ENCODE data around the gene PTPA.
"Not testable (repeated sequence)": the region's sequence is repeated elsewhere in the genome, so short reads cannot be mapped to it uniquely, and the experiment has no call there.

The PTPA gene

DNA sequence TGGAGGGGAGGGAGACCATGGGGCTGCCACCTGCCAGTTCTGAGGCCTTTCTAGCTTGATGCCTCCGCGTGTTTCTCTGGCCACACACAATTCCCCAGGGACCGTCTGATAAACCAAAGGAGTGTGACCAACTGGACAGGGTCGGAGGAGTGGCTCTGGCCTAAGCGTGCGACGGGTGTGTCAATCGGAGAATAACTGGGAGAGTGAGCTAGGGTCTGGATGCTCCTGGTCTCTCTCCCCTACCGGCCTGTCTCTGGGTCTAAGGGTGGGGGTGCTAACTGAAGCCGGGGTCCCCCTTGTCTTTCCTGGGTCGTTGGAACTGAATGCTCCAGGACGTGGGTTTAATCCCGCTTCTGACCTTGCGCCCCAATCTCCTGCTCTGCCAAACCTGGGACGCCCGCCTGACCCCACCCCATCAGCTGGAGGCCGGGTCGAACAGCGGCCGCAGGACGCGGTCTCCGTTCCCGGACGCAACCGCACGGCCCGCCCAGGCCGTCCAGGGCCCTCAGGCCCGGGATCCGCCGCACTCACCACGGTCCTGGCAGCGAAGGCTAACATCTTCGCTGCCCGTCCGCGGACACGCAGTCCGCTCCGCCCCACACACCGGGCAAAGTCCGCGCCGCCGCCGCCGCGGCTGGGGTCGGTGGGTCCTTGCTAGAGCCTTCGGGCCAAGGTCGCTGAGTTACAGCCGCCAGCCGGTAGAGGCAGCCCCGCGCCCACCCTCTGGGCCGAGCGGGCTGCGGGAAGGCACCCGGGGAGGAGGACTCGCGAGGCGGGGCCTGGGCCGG lies 1.1 kb upstream of the PTPA start:
- DNase-seq, result peak in 1 of 2 donors; percentile 7

DNA sequence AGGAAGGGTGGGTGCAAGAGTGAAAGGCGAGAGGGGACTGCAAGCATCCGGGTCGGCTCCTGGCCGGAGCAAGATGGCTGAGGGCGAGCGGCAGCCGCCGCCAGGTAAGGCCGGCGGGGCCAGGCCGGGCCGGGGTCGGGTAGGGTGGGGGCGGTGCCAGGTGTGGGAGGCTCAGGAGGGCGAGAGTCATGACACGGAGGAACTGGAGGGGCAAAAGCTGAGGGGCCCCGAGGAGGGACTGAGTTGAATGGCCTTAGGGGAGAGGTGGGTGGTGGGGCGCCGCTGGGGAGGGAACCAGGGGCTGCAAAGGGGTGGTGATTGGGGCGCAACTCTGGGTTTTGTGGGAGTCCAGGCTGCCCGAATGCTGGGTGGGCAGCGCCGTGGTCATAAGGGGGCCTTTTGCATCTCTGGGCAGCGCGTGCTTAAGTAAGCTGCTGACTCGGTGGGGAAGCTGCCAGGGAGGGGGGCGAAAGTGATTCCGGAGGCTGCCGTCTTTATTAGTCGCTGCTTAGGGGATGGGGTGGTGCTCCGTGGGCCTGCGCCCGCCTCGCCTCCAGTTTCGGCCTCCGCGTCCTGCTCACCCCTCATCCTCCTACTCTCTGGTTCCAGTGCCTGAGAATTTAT lies 425 bp downstream of the PTPA start:
- DNase-seq, result peak in 1 of 2 donors; percentile 23

DNA sequence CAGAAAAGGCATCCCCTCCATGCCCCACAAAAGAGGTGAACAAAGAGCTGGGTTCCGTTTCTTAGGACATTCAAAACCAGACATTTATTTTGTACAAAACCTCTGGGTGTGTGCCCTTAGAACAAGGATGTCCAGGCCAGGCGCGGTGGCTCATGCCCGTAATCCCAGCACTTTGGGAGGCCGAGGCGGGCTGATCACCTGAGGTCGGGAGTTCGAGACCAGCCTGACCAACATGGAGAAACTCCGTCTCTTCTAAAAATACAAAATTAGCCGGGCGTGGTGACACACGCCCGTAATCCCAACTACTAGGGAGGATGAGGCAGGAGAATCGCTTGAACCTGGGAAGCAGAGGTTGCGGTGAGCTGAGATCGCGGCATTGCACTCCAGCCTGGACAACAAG lies 1.3 kb downstream of the PTPA start:
- not testable (repeated sequence) for DNase-seq

DNA sequence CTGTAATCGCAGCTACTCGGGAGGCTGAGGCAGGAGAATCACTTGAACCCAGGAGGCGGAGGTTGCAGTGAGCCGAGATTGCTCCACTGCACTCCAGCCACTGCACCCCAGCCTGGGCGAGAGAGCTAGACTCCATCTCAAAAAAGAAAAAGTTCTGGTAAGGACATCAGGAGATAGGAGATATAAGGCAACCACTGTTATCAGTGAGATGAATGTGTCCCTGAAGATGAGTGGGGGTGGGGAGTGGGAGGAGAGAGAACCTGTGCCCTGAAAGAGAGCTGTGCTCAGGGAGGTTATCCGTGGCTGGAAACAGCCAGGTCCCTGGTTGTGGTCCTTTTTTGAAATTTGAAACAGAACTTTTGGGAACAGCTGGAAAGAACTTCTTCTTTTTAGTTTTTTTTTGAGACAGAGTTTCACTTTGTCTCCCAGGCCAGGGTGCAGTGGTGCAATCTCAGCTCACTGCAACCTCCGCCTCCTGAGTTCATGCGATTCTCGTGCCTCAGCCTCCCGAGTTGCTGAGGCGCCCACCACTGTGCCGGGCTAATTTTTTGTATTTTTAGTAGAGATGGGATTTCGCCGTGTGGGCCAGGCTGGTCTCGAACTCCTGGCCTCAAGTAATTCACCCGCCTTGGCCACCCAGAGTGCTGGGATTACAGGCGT lies 2.6 kb downstream of the PTPA start:
- DNase-seq, result no peak

DNA sequence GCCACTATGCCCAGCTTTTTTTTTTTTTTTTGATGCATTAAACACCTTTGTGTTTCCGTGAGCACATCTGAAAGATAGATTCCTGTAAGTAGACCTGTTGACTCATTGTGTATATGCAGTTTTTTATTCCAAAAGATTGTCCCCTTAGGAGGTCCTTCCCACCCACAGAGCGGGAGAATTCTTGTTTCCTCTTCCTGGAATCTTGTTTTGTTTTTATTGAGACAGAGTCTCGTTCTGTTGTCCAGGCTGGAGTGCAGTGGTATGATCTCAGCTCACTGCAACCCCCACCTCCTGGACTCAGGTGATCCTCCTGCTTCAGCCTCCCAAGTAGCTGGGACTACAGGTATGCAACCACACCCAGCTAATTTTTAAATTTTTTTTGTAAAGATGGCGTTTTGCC lies 7.6 kb downstream of the PTPA start:
- no peak for DNase-seq

DNA sequence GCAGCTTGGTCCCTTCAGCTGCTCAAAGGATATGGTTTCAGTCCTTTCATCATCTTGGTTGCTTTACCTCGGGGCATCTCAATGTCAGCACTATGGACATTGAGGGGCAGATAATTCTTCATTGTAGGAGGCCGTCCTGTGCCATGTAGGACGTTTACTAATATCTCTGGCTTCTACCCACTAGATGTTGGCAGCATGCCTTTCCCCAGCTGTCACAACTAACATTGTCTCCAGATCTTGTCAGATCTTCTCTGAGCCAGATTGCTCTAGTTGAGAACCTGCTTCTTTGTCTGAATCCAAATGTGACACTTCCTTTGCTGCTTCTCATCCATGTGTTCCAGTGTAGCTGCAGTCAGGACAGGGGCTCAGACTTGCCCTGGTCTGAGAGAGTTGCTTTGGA lies 10.3 kb downstream of the PTPA start:
- DNase-seq, result no peak

DNA sequence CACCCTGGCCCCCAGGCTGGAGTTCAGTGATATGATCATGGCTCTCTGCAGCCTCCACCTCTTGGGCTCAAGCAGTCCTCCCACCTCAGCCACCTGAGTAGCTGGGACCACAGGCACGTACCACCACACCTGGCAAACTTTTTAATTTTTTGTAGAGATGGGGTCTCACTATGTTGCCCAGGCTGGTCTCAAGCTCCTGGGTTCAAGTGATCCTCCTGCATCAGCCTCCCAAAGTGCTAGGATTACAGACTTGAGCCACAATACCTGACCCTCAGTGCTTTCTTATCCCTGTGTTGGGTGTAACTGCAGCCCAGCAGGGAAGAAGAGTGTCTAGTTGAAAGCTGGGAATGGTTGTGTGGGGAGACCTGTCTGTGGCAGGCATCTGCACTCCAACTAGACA lies 10.9 kb downstream of the PTPA start:
- DNase-seq, result no peak

DNA sequence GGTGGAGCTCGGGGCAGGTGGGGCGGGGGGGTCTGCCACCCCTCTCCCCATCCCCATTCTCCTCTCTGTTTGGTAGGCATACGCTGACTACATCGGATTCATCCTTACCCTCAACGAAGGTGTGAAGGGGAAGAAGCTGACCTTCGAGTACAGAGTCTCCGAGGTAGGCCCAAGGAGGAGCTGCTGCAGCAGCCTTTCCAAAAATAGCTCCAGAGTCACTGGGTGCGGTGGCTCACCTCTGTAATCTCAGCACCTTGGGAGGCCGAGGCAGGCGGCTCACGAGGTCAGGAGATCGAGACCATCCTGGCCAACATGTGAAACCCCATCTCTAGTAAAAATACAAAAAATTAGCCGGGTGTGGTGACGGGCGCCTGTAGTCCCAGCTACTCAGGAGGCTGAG lies 11.8 kb downstream of the PTPA start:
- not testable (repeated sequence) for DNase-seq

DNA sequence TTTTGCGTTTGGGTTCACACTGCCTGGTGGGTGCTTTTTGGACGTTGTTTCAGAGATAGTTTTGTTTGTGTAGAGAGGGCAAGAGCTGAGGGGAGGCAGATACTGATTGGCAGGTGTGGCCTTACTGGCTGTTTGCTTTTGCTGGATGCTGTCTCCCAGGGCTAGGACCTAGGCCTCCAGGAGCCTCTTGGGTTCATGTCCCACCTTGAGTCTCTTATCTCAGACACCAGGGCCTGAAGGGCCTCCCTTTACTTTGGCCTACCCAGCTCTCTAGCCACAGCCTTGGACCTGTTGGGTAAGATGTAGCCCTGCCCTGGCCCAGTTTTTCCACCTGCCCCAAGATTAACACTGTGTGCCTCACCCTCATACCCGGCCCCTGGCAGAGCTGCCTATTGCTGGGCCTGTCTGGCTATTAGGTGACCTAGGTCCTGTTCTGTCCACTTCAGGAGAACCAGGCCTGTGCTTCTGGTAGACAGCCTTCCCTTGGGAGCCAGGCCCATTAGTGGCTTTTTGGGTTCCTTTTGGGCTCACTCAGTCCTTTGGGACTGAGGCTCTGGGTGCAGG lies 13.4 kb downstream of the PTPA start:
- DNase-seq, result no peak

DNA sequence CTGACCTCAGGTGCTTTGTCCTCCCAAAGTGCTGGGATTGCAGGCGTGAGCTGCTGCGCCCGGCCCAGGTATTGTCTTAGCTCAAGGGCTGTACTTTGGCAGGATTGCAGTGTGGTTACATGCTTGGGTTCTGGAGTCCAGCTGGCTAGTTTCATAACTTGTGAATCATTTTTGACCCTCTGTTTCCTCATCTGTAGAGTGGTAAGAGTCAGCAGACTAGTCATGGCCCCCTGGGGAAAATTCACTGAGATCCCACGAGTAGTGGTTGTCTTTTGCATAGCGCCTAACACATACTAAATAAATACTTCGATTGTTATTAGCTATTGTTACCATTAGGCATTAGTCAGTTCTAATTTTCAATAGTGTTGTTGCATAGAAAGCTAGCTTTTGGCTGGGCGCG lies 14.3 kb downstream of the PTPA start:
- DNase-seq, result no peak

DNA sequence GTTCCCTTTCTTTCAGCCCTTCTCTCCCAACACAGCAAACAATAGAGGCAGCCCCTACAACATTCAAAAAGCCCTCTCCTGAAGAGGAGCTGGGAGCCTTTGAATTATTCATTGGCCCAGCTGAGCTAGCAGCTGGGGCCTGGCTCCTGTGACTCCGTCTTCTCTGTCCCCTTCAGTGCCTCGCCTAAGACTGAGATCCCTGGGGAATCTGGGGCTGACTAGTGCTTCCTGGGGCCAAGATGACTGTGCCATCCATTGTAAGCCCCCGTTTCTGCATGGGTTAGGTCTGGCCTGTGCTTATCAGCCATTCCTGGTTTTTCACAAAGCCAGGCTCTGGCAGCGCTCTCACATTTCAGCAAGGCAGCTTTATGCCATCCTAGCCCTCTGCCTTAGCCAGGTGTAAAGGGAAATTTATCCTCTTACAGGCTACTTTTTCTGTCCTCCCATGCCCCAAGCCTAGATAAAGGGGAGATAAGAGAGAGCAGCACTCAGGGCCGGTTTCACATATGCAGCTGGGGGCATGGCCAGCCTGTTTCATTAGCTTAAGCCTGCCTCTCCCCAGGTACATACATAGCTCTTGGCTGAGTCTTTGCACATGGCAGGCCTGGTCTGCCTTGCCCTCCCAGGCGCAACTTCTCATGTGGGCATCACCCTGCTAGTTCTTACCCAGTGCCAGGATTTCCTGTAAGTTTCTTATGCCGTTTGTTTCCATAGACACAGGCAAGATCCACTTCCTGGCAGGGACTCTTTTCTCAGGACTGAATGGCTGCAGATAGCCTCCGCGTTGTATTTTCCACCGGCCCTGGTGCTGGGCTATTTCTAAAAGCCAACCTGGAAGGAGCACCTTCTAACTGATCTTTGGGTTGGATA lies 15.8 kb downstream of the PTPA start:
- no peak for DNase-seq

DNA sequence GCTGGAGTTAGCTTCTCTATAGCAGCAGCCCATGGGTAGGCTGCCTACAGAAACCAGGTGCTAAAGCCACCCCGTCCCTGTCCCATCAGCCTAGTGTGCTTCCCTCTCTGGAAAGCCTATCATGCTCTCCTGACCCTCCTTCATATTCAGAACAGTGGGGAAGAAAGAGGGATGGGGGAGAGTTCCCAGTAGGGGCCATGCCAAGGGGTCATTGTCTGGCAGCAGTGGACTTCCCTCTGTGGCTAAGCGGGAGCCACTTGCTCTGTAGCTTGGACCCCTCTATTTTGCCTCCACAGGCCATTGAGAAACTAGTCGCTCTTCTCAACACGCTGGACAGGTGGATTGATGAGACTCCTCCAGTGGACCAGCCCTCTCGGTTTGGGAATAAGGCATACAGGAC lies 17.5 kb downstream of the PTPA start:
- DNase-seq, result no peak

DNA sequence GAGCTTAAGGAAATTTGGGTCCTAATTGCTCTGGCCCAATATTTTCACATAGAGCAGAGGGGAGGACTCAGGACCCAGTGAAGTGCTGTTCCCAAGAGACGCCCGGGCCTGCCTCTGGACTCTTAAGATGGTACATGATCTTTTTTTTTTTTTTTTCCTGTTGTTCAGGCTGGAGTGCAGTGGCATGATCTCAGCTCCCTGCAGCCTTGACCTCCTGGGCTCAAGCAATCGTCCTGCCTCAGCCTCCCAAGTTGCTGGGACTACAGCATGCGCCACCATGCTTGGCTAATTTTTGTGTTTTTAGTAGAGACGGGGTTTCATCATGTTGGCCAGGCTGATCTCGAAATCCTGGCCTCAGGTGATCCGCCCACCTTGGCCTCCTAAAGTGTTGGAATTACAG lies 19.1 kb downstream of the PTPA start:
- DNase-seq, result not testable (repeated sequence)

DNA sequence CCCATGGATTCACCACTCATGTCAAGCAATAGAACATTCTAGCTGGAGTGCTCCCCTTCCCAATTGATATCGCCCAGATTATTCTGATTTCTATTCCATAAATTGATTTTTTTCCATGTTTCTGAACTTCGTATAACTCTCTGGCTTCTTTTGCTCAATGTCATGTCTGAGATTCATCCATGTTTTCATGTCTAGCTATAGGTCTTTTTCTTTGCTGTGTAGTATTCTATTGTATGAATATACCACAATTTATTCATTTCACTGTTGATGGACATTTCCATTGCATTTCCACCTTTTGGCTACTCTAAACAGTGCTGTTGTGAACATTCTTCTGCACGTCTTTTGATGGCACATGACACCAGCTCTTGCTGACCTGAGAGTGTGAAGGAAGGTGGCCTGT lies 19.6 kb downstream of the PTPA start:
- no peak for DNase-seq

DNA sequence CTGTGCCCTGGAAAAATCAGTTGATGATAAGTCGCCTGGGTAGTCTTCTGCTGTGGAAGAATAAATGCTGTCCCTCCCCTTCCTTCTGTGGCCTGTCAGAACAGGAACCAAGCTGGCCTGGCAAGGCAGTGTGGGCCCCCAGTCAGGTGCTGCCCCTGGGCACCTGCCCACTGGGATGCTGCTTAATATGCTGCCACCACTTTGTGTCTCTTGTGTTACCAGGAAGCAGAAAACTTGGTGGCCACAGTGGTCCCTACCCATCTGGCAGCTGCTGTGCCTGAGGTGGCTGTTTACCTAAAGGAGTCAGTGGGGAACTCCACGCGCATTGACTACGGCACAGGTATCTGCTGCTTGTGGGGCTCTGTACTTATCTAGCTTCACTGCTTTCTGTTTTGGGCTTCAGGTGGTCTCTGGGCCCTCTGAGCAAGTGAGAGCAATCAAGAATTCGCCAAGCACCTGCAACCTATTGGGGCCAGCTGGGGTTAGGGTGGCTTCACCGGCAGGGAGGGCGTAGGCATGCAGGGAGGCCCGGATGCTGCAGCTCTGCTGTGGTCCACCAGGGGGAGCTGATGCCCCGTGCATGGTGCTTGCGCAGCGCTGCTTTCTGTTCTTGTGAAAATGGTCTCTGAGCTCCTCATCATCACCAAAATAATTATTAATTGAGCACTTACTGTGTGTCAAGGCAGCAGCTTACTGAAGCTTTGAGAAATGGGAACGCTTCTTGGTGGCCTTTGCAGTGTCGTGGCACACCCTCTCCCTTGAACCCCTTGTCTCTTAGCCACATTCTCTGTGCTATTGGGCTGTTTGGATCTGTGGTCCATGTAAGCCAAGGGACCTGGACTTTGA lies 20.3 kb downstream of the PTPA start:
- peak; percentile 80 to 88 for DNase-seq

DNA sequence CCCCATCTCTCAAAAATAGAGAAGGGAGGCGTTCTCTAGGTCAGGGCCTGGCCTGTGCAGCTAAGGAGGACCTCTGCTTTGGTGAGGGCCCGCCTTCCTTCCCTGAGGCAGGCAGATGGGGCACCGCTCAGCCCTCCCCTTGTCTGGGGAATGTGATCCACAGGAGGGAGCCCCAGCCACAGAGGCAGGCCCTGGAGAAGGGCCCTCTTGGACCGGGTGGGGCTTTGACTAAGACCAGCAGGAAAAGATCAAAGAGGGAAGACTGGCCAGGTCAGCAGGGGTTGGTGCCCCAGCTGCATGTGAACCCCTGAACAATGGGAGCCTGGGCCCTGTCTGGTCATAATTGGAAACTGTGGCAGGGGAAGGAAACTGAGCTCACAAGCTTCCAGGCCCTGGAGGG lies 21.9 kb downstream of the PTPA start:
- no peak for DNase-seq

DNA sequence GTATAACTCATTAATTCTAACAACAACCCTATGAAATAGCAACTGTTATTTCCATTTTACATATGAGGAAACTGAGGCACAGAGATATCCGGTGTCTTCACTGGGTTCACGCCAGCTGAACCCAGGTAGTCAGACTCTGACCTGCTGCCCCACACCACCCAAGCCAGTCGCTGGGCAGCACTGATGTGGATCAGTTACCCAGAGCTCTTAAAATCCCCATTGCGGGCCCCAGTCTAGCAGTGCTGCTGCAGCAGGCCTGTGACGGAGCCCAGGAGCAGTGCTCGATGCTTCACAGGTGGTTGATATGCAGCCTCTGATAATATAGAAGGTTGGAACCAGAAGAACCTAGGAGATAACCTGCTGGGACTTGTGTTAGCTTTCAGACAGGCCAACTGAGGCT lies 24.3 kb downstream of the PTPA start:
- no peak for DNase-seq

DNA sequence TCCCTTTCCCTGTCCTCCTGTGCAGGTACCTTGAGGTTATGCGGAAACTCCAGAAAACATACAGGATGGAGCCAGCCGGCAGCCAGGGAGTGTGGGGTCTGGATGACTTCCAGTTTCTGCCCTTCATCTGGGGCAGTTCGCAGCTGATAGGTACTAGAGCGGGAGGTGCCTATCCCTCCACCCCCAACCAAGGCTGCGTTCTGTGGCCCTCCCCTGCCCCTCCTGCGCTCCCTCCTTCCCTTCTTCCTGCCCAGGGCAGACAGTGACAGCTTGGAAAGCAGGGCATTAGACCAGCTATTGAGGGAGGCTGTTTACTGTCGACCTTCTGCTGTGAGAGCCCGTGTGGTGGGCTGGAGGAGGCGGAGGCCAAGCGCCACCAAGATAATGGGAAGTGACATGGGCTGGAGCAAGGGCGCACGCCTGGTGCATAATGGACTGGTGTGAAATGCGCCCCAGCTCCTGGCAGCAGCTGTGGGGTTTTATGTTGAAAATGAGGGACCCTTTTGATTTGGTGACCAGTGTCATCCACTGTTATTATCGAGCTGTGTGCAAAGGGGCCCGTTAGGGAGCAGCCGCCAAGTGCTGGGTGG lies 25.3 kb downstream of the PTPA start:
- DNase-seq, result no peak

DNA sequence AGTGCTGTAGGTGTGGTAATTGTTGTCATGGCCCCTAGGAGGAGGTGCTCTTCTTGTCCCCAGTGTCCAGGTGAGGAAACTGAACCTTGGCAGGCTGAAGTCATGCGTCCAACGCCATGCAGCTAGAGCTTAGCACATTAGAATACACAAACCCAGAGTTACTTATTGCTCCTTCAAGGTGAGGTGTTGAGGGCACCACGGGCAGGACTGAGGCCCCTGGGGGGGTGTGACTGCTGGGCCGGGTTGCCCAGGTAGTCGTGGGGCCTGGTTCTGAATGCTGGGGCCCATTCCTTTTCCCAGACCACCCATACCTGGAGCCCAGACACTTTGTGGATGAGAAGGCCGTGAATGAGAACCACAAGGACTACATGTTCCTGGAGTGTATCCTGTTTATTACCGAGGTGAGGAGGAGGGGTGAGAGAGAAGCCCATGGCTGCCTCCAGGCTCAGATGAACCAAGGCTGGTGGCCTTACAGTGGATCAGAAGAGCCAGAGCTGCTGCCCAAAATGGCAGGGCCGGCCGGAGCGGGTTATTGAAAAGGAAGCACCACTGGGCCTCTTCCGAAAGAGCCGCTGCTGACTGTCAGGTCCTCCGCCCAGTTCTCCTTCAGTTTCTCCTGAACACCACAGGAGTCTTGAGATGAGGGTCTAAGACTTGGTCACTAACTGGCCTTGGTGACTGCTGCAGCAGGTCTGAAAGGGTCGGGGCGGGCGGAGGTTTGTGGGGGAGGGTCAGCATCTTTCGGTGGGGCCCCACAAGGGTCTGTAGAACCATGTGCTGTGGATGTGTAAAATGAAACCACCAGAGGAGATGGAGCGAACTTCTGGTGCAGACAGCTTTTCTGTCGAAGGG lies 26.3 kb downstream of the PTPA start:
- DNase-seq, result no peak

DNA sequence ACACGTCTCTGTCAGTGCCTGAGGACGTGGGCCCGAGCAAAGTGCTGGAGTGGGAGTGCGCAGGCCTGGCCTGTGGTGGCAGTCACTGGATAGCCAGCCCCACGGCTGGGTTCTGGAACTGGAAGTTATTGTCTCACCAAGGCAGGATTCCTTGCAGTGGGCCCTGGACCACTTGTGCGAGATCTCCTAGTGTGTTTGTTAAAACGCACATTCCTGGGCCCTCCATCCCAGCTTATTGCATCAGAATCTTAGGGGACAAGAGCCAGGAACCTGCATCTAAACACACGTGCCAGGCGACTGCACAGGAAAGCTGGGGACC lies 26.9 kb downstream of the PTPA start:
- DNase-seq, result no peak
